T-helper 1 cell treated with Interleukin-12 subunit alpha and Interleukin-12 subunit beta and Interleukin-4 antibody, amounts not matched to agents 30 μg/mL and 1 μg/mL, for 36 hours (primary cell): Measurements from ENCODE around the gene MYEOV.

Experiments used
- H3K27ac Mint-ChIP-seq: one replicate; pipeline ENCODE4 v1.8.0; 2021; ENCODE audit warnings: mild to moderate bottlenecking, mixed read lengths
- H3K27me3 Mint-ChIP-seq: one replicate; pipeline ENCODE4 v1.8.0; 2021; ENCODE audit warnings: low read depth, mixed read lengths
- H3K36me3 Mint-ChIP-seq: one replicate; pipeline ENCODE4 v1.8.0; 2021; ENCODE audit warnings: low read depth, mixed read lengths
- H3K4me1 Mint-ChIP-seq: one replicate; pipeline ENCODE4 v1.8.0; 2021; ENCODE audit warnings: low read depth, mixed read lengths
- H3K4me3 Mint-ChIP-seq: one replicate; pipeline ENCODE4 v1.8.0; 2021; ENCODE audit warnings: mild to moderate bottlenecking, moderate library complexity, mixed read lengths
- H3K9me3 Mint-ChIP-seq: one replicate; pipeline ENCODE4 v1.8.0; 2021; ENCODE audit warnings: mixed read lengths

Gene MYEOV

DNA sequence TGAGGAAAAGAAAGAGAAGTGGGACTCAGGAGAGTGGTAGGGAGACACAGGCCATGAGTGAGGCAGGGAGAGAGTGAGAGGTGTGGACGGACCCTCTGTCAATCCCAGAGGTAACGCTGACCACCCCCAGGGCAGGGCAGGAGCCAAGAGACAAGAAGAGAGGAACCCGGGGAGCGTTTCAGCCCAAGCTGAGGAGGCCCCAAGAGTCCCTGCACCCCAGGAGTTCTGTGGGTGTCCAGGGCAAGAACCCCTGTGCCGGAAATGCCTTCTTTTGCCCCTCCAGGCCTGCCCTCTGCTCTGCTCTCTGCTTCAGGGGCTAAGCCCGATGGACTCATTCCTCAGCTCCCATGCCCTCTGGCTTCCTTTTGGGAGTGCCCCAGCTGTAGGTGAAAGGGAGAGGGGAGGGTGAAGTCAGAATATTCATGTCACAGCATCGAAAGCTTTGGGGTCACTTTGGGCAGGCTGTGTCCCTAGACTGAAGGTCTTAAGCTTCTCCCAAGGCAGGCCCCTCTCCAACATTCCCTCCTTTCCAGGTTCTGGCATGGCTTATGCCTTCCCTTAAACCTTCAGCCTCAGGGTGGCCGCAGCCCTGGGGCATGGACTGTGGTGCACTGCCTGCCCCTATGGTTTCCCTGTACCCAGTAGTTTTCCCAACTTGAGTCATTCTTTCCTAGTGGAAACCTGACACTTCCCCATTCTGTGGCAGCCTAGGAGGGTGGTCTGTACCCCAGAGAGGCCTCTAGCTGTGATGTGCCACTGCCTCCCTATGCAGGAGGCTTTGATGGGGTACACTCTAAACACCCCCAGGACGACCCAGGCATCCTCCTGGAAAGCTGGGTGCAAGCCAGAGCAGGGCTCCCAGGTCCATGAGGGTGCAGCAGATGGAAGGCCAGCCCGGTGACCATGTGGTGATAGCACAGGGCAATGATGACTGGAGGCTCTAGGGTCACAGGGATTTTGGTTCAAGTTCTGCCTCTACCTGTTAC lies 27.1 kb downstream of the MYEOV start:
- no peak overlapping the region for H3K27ac Mint-ChIP-seq
- H3K27me3 Mint-ChIP-seq: no peaks in the 10 kb centered on the region
- peaks cover 3% of the 10 kb centered on the region for H3K36me3 Mint-ChIP-seq

DNA sequence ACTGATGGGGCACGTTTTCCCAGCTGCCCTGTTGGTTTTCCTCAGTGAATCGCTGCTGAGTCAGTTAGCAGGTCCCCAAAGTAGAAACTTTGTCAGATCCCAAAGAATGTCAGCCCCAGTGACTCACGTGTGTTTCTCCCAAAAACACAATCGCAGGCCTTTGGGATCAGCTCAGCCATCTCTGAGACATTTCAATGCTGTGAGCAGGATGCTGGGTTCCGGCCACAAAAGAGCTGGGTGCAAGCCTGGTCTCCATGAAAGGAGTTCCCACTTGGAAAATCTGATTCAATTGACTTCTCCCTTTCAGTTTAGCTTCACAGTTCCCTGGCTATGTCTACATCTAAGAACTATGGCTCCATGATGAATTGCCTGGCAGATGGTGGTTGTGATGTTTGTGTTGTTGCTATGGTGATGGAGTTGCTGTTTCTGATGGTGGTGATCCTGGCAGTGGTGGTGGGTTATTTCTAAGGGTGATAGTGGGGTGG lies 28.0 kb downstream of the MYEOV start:
- no peak overlapping the region for H3K27ac Mint-ChIP-seq
- no peak overlapping the region for H3K4me3 Mint-ChIP-seq
- peaks cover 3% of the 10 kb centered on the region for H3K36me3 Mint-ChIP-seq
- H3K9me3 Mint-ChIP-seq: peaks cover 11% of the 10 kb centered on the region
- H3K27me3 Mint-ChIP-seq: no peaks in the 10 kb centered on the region
- peaks cover 6% of the 10 kb centered on the region for H3K4me1 Mint-ChIP-seq

More for the DNA sequence above, 27.1 kb downstream of the MYEOV start:
- H3K9me3 Mint-ChIP-seq: peaks cover 11% of the 10 kb centered on the region
- H3K4me1 Mint-ChIP-seq: peaks cover 6% of the 10 kb centered on the region
- H3K4me3 Mint-ChIP-seq: no peak overlapping the region

DNA sequence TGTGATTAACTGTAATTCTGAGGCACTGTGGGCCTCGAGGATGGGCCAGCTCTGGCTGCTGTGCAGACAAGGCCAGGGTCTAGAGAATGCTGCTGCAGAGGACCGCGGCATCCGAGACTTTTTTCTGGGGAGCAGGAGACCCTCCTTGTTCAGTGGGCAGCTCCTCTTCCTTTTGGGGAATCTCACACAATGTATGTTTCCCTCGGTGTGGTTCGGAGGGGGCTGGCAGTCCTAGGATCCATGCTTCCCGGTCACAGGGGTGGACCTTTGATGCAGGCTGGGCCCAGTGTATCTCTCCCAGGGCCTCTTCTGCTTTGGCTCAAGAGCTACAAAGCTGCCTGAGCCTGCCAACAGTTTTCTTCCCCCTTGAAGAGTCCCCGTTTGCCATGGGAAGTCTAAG lies 31.5 kb downstream of the MYEOV start:
- peaks cover 6% of the 10 kb centered on the region for H3K27me3 Mint-ChIP-seq
- H3K9me3 Mint-ChIP-seq: no peaks in the 10 kb centered on the region
- no peaks in the 10 kb centered on the region for H3K36me3 Mint-ChIP-seq
- H3K4me3 Mint-ChIP-seq: no peak overlapping the region
- no peaks in the 10 kb centered on the region for H3K4me1 Mint-ChIP-seq
- H3K27ac Mint-ChIP-seq: no peak overlapping the region

DNA sequence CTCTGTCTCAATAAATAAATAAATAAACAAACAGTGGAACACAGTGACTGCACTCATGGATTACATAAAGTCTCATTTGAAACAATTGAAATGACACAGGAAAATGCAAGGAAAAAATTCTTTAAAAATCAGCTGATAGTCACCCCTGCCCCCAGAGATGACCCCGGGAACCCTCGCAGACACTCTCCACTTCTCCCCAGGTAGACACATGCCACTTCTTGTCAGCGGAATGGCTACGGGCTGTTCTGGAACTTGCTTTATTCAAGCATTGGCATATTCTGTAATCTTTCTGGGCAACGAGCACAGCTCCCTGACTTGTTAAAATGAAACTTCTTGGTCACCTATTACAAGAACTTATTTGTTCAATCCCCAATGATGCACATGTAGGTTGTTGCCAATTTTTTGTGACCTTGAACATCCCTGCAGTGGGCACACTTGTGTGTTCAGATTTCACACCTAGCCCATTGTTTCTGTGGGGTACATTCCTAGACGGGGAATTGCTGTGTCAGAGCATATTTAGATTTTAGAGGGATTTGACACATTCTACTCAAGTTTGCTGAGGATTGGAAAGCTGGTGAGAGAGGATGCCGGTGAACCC lies 32.8 kb downstream of the MYEOV start:
- peaks cover 16% of the 10 kb centered on the region for H3K27me3 Mint-ChIP-seq
- H3K4me3 Mint-ChIP-seq: no peak overlapping the region
- H3K36me3 Mint-ChIP-seq: no peaks in the 10 kb centered on the region
- no peaks in the 10 kb centered on the region for H3K9me3 Mint-ChIP-seq
- H3K27ac Mint-ChIP-seq: no peak overlapping the region
- no peaks in the 10 kb centered on the region for H3K4me1 Mint-ChIP-seq

DNA sequence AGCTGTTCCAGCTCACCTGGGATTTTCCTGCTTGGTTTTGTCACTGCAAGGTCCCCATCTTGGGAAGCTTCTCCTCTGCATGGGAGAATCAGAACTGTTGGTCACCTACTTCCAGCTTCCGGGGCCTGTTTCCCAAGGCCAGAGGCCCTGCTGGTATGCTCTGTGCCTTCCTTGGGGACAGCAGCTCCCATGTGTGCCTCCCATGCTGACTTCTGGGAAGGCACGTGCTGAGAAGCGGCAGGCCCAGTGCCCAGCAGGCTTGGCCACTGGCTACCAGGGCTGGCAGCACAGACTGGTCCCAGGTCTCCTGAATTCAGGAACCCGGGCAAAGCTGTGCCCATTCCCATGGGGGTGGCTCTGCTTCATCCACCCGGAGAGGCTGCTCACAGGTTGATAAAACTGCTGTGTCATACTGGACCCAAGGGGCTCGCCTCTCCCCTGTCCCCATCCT lies 33.8 kb downstream of the MYEOV start:
- Mint-ChIP-seq H3K4me1 (no peaks in the 10 kb centered on the region), H3K9me3 (no peaks in the 10 kb centered on the region), H3K4me3 (no peak overlapping the region), H3K27ac (no peak overlapping the region), H3K27me3 (peaks cover 20% of the 10 kb centered on the region), H3K36me3 (no peaks in the 10 kb centered on the region)

DNA sequence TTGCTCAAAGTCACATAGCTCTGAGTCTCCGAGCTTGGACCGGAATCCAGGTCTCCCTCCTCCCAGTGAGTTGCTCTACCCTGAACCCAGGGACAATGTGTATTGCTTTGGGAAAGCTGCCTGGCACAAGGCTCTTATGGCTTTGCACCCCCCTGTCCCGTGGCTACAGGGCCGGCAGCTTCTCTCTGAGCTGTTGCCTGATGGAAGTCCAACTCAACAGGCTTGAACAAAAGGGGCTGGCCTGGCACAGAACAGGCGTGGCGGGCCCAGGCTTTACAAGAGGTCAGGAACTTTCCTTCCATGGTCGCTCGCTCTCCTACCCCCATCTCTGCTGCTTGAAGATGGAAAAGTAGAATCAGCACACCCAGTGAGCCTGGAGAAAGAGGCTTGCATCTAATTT lies 34.3 kb downstream of the MYEOV start:
- Mint-ChIP-seq H3K27ac (no peak overlapping the region), H3K27me3 (peaks cover 20% of the 10 kb centered on the region), H3K4me1 (no peaks in the 10 kb centered on the region), H3K4me3 (no peak overlapping the region), H3K9me3 (no peaks in the 10 kb centered on the region), H3K36me3 (no peaks in the 10 kb centered on the region)

DNA sequence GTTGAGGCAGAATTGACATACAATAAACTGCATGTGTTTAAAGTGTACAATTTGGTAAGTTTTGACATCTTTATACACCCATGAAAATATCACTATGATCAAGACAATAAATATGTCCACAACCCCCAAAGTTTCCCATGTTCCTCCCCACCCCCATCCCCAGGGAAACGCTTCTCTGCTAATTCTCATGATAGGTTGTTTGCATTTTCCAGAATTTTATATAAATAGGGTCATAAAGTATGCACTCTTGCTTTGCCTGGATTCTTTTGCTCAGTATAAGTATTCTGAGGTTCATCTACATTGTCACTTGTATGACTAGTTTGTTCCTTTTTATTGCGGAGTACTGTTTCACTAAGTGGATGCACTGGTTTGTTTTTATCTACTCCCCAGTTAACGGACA lies 35.6 kb downstream of the MYEOV start:
- no peaks in the 10 kb centered on the region for H3K9me3 Mint-ChIP-seq
- no peaks in the 10 kb centered on the region for H3K36me3 Mint-ChIP-seq
- H3K27ac Mint-ChIP-seq: no peak overlapping the region
- peaks cover 20% of the 10 kb centered on the region for H3K27me3 Mint-ChIP-seq
- H3K4me3 Mint-ChIP-seq: no peak overlapping the region
- H3K4me1 Mint-ChIP-seq: no peaks in the 10 kb centered on the region

DNA sequence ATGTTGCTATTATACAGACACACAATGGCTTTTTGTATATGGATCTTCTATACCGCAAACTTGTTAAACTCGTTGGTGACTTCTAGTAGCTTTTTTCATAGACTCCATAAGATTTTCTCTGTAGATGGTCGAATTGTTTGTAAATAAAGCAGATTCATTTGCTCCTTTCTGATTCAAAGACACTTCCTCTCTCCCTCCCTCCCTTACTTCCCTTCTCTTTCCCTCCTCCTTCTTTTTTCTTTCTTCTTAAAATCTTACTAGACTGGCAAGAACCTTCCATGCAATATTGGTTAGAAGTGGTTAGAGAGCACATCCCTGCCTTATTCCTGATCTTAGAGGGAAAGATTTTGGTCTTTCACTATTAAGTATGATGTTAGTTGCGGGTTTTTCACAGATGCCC lies 36.4 kb downstream of the MYEOV start:
- no peaks in the 10 kb centered on the region for H3K36me3 Mint-ChIP-seq
- H3K4me1 Mint-ChIP-seq: peaks cover under 1% of the 10 kb centered on the region
- no peaks in the 10 kb centered on the region for H3K9me3 Mint-ChIP-seq
- H3K27ac Mint-ChIP-seq: no peak overlapping the region
- no peak overlapping the region for H3K4me3 Mint-ChIP-seq
- H3K27me3 Mint-ChIP-seq: peaks cover 20% of the 10 kb centered on the region

DNA sequence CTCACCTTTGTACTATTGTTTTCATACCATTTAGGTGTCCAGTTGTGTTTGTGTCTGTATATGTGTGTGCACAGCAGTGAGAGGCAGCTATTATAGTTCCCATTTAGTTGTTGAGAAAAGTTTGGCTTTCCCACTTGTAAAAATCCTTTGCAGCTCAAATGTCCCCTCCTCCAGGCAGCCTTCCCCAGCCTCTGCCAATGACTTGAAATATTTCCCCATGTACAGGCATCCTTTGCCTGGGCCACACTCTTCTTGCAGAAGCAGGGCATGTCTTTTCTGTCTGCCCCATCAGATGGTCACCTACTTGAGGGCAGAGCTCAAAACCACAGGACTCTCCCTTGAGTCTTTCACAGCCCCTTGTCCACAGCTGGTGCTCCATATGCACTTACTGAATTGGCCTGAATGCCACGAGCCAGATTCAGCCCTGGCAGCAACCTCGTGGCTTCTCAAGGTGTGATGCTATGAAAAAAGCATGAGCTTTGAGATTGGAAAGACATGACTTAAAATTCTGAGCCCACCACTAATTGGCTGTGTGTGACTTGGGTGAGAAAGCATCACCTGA lies 39.3 kb downstream of the MYEOV start:
- Mint-ChIP-seq H3K4me1 (peaks cover 15% of the 10 kb centered on the region), H3K27ac (no peak overlapping the region), H3K36me3 (no peaks in the 10 kb centered on the region), H3K9me3 (no peaks in the 10 kb centered on the region), H3K4me3 (no peak overlapping the region), H3K27me3 (peaks cover 20% of the 10 kb centered on the region)

DNA sequence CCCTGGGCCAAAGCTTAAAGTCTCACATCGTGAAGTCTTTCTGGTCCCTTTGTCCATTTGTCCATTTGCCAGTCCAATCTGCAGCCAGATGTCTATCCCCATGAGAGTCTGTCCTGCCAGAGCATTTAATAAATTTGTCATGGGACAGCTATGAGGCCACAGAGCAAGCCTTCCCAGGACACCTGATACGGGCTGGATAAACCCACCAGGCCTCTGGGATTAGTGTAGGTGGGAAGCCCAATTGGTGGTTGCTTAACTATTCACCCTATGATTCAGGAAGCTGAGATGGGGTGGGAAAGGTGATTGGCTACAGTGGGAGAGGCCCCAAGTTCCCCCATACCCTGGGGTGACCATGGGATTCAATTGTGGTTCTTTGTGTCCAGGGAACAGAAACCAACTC lies 39.9 kb downstream of the MYEOV start:
- Mint-ChIP-seq H3K4me3 (no peak overlapping the region), H3K9me3 (no peaks in the 10 kb centered on the region), H3K36me3 (no peaks in the 10 kb centered on the region), H3K27me3 (peaks cover 20% of the 10 kb centered on the region), H3K27ac (no peak overlapping the region), H3K4me1 (peaks cover 19% of the 10 kb centered on the region)

DNA sequence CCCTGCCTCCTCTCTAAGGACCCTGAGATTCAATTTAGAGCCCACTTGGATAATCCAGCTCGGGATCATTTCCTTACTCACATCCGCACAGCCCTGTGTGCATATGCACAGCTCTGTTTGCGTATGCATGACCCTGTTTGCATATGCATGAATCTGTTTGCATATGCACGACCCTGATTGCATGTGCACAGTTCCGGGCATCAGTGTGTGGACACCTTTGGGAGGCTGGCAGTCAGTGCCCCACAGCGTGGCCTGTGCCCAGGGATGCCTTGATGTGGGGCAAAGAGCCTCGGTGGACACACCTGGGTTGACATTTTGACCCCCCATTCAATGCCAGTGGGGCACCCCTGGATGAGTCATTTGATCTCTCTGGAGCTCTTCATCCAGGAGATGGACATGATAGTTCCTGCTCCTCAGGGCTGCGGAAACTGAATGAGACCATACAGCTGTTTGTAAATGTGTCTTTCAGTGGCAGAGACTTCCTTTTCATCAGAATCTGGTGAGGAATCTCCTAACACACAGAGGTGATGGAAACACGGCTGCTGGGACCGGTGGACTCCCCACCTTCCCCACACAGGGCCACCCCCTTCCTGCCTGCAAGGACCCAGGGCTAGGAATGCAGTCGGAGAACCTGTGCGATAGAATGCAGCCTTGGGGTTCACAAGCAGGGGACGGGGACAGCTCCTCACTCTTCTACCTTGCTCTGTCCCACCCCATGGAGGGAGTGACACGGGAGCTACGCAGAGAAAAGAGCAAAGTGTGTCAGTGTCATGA lies 41.2 kb downstream of the MYEOV start:
- Mint-ChIP-seq H3K27me3 (peaks cover 17% of the 10 kb centered on the region), H3K4me3 (no peak overlapping the region), H3K27ac (no peak overlapping the region), H3K4me1 (peaks cover 21% of the 10 kb centered on the region), H3K36me3 (peaks cover 4% of the 10 kb centered on the region), H3K9me3 (peaks cover 7% of the 10 kb centered on the region)

DNA sequence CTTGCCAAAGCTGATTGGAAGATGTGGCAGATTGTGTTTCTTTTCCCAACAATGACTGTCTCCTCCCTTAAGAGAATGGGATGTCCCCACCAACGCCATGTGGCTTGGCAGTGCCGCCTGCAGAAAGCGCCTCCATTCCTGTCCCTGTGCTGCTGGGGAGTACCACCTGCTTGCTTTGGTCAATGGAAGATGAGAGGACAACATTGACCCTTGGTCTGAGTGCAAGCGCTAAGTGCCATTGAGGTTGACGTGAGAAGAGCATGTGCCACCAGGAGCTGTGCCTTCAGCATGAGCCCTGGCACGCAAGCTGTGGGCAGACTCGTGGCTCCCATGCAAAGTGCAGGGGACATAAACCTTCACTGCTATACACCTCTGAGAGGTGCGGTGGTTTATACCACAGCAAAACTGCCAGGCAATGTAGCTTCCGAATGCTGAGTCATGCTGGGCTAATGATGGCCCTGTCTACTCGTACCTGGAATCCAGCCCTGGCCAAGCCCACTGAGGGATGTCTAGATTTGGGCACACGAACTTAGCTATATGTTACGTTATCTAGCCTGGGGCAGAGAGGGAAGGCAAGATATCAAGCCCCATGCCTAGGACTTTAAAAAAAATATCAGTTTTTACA lies 41.9 kb downstream of the MYEOV start:
- Mint-ChIP-seq H3K4me3 (no peak overlapping the region), H3K27ac (no peak overlapping the region), H3K9me3 (peaks cover 7% of the 10 kb centered on the region), H3K36me3 (peaks cover 4% of the 10 kb centered on the region), H3K4me1 (peaks cover 21% of the 10 kb centered on the region), H3K27me3 (peaks cover 11% of the 10 kb centered on the region)

DNA sequence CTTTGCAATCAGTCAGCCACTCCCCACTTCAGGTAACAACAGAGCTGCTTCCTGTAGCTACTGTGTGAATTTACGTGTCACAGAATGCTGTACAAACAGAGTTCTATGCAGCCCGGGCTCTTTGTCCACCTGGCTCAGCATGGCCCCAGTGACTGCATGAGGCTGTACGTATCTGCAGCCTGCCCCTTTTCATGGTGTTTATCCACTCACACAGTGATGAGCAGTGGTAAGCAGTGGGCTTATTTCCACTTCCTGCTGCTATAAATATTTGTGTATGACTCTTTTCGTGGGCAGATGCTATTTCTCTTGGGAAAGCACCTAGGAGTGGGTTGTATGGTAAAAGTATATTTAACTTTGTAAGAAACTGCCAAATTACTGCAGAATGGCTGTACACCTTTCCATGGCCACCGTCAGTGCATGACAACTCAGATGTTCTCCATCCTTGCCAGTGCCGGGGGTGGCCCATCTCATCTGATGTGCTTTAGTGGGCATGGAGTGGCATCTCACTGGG lies 43.3 kb downstream of the MYEOV start:
- Mint-ChIP-seq H3K4me3 (peak overlapping the region; percentile 31), H3K4me1 (peaks cover 21% of the 10 kb centered on the region), H3K27me3 (no peaks in the 10 kb centered on the region), H3K27ac (peak overlapping the region; percentile 80), H3K36me3 (peaks cover 4% of the 10 kb centered on the region), H3K9me3 (peaks cover 7% of the 10 kb centered on the region)
